NCI-H510A (cell line): ENCODE data around the gene CRYGS.

Experiments used
- DNase-seq: peaks from one replicate; lab custom pipeline; 2025; lab: John Stamatoyannopoulos, UW

CRYGS gene

DNA sequence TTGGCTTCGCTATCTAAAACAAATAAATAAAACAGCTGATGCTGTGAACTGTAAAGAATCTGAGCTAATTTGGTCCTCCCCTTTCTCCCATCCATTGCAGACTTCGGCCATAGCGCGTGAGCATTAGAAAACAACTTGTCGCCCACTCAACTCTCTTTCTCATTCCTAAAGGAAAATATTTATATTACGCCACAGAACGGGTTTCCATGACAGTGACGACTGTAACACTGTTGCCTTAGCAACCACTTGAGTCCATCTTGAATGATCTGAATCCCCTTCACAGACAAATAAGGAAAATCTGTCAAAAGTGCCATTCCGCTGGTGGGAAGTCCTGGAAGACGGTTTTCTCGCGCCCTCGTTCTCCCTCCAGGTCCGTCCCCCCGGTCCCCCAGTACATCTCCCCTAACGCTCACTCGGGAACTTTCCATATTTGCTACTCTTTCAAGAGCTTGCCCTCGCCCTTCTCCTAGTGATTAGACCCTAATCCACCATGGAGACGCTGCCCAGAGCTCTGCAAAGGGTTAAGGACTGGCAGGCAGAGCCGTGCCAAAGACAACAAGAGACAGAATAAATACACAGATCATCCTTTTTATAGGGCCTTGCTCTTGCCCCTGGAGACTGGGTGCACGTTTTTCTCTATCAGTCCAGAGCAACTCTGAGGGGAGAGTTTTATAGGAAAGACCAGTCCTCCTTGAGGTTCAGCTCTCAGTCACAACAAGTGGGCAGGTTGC is 50.5 kb downstream of the CRYGS start:
- DNase-seq, result peak; percentile 4

DNA sequence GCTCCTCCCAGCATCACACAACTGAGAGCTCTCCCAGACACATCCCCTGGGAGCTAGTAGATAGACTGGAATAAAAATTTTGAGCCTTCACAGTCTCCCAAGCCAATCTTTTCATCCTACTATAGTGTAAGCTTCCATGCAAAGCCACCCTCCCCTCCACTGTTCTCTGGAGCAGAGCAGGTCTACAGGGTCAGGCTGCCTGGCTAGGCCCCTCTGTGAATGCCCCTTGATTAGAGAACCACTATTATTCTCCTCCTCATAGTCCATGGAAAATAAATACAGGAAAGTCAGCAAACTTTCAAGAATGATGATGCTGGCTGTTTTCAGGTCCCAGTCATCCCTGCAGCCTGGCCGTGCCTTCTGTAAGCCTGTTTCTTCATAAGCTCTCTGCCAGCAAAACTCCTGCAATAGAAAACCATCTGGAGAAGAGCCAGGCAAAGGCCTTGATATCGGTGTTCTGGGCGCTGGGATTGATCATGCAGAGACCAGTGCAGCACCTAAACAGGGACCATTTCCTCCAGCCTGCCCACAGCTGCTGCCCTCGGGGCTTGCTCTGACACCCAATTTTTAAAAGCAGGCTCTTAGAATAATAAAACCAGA is 51.7 kb downstream of the CRYGS start:
- DNase-seq, result no peak

DNA sequence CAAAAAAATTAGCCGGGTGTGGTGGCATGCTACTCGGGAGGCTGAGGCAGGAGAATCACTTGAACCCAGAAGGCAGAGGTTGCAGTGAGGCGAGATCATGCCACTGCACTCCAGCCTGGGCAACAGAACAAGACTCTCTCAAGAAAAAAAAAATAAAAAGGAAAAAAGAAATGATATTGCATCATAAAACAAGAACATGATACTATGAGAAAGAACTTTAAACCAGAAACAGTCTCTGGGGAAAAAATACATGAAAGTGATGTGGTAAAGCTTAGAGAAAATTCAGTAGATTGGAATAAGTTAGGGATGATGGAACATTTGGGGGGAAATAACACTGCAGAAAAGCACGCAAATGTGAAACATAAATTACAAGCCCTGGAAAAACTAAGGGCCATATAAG is 54.7 kb downstream of the CRYGS start:
- no peak for DNase-seq
